NCI-H2081 treated with DMSO at 0.1 percent for 48 hours (cell line): Measurements from ENCODE around the gene ZMYM4.
"Not testable (repeated sequence)": the region's sequence is repeated elsewhere in the genome, so short reads cannot be mapped to it uniquely, and the experiment has no call there.

Source experiments
- DNase-seq: peaks from one replicate; lab custom pipeline; 2025; lab: John Stamatoyannopoulos, UW

Gene ZMYM4

DNA sequence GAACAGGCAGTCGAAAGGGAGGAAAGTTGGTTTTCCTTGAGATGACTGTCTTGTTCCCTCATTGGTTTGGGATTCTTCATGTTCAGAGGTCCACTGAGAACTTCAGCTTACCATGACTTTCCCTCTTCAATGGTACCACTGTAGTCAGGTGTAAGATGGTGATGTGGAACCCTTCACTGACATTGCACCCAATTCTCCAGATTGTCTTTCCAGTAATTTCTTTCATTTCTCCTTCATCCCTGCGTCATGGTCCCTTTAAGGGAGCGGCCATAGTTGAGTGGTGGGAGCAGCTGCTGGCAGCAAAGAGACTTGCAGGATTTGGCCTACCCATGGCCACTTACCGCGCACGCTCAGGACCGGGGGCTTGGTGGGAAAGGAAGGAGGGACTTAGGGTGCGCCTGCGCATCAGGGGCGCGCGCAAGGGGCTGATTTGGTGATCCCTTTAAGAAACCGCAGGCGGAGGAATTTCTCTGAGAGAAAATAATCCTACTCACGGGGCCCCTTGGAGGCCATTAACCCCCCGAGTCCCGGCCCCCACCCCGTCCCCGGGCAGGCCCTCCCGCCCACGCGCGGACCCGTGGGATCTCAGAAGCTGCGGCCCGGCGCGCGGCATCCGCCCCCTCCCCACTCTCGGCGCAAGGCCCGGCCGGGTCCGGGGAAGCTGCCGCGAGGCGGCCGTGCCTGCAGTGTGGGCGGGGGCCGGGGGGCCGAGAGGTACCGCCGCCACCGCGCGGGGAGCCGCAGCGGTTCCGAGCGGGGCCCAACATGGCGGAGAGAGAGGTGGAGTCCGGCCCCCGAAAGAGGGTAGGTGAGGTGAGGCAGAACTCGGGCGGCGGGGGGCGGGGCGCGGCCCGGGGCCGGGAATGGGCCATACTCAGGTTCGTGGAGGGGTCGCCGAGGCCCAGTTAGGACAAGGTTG lies at the start of gene ZMYM4:
Gene ZMYM4 (plus strand): TSS at position 428 of the 919 bp plus-strand sequence. CDS start 338 bp downstream, at position 766.
- DNase-seq: peak; percentile 83

DNA sequence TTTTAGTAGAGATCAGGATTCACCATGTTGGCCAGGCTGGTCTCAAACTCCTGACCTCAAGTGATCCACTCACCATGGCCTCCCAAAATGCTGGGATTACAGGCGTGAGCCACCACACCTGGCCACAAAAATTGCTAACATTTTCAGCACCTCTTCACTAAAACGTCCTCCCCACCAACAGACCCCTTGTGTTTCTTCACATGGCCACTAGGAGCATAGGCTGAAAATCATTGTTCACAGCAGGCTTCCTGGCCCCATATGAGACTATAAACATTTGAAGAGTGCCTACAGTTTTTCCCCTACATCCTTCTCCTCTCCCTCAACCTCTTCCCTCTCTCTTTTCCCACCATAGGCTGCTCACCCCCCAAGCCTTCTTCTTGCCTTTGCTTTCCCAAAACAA lies 47.5 kb upstream of the ZMYM4 start:
- DNase-seq: no peak

DNA sequence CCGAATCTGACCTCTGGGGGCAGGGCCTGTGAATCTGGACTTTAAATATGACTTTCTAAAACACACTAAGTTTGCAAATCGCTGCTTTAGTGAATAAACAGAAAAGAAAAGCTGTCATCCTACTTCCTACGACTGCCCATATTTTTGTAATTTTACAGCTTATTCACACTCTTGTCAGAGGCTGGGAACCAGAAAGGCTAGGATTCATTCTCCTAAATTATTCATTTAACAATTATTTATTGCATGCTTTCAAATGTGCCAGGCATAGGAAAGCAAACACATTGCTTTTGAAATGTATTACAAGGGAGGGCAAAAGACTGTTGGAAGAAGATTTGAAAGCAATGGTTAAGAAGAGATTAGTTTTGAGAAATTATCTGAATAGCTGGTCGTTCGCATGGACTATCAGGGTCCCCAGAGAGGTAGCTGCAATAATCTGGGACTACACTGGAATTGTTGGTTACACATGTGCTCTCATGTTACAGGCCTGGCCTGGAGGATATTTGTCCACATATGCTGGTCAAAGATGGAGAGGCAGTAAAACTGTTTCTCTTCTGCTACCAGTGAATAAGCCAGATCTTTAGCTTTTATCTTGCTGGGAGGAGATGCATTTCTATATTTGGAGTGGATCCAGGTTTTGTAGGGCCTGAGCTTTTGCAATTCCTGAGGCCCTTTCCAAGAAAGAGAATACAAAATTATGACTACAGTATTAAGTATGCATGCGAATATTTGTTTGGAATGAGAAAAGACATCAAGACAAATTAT lies 46.0 kb upstream of the ZMYM4 start:
- no peak for DNase-seq

DNA sequence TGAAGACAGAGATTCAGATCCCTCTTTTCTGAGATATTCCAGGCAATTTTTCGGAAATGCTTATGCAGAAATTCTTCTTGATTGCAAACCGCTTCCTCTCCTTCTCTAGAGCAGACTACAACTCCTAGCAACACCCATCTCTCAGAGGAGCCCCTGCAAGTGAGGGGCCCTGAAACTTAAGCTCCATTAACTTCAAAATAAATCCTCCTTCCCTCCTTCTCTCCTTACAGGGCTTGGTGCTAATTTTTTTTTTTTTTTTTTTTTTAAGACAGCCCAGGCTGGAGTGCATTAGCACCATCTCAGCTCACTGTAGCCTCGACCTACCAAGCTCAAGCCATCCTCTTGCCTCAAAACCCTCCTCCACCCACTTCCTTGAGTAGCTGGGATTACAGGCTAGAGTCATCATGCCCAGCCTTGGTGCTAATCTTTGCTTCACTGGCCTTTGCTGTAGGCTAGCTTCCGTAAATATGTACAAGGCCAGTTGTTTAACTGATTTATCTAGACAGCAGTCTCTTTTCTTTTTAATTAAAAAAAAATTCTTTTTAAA lies 45.4 kb upstream of the ZMYM4 start:
- DNase-seq: no peak

DNA sequence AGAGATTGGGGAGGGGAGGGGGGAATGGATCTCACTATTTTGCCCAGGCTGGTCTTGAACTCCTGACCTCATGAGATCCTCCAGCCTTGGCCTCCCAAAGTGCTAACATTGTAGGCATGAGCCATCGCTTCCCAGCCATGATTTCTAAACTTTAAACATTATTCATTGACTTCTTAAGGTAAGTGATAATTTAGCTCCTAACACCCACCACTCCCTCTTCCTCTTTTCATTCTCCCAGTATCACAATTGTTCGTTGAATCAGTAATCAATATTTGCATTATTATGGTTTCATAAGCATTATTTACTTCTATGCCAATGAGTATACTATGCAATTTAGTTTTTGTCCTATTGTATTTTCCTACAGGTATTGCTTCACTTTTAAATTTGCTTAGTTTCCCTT lies 42.0 kb upstream of the ZMYM4 start:
- no peak for DNase-seq

DNA sequence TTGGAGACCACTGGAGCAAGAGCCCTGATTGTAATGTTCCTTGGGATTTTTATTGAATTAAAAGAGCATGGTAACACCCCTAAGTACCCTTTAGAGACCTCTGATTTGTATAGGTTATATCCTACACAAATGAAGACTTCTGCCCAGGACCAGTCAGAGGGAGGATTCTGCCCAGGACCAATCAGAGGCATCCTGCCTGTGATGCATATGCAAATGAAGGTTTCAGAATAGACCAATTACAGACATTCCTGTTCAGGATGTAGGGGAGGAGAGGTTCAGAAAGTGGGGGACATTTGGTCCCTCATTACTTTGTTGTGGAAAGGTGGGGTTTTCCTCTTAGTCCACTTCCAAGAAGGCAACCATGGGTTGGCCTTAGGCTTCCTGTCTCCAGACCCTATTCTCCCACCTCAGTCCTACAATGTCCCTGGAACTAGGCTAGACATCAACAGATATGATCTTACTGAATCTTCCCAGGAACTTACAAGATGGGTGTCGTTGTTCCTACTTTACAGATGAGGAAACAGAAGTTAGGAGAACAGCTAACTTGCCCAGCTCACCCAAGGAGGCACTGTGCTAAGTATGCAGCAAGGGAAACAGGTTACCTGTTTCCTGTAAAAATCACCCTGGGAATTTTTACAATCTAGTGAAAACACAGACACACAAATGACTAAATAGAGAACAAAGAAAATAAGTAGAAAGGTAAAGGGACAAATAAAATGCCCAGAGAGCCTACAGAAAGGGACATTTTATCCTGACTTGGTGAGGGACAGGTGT lies 38.7 kb upstream of the ZMYM4 start:
- no peak for DNase-seq

DNA sequence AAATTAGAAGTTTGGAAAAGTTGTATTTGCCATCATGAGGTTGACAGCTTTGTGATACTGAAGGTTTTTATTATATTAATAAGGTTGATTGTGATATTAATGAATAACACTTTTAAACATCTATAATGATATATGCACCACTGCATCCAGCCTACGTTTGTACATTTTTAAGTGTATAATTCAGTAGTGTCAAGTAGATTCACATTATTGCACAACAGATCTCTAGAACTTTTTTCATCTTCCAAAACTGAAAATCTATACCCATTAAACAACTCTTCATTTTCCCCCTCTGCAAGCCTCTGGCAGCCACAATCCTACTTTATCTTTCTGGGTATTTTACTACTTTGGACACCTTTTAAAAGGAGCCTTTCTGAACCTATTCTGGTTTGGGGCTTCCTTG lies 37.2 kb upstream of the ZMYM4 start:
- DNase-seq: no peak

DNA sequence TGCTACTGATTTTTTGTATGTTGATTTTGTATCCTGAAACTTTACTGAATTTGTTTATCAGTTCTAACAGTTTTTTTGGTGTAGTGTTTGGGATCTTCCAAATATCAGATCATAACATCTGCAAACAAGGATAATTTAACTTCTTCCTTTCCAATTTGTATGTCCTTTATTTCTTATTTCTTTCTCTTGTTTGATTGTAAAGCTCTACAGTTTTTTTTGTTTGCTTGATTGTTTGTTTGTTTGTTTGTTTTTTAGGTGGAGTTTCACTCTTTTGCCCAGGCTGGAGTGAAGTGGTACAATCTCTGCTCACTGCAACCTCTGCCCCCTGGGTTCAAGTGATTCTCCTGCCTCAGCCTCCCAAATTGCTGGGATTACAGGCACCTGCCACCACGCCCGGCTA lies 31.7 kb upstream of the ZMYM4 start:
- DNase-seq: not testable (repeated sequence)

DNA sequence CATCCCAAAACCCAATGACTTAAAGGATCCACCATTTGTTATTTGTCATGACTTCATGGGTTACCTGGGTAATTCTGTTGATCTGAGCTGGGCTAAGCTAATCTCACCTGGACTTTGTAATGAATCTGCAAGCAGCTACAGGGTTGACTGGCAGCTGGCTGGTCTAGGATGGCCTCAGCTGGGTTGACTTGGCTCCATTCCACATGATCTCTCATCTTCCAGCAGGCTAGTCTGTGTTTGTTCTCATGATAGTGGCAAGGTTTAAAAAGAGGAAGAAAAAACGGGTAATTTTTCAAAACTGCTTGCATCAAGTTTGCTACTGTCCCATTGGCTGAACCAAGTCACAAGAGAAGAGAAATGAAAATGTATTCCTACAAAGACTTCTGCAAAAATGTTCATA lies 24.8 kb upstream of the ZMYM4 start:
- no peak for DNase-seq

DNA sequence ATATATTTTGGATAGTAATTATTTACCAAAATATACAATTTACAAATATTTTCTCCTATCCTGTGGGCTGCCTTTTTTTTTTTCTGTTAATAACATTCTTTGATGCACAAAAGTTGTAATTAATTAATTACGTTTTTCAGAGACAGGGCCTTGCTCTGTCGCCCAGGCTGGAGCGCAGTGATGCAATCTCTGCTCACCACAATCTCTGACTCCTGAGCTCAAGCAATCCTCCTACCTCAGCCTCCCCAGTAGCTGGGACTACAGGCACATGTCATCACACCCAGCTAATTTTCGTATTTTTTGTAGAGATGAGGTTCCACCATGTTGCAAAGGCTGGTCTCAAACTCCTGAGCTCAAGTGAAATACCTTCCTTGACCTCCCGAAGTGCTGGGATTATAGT lies 21.3 kb upstream of the ZMYM4 start:
- no peak for DNase-seq

DNA sequence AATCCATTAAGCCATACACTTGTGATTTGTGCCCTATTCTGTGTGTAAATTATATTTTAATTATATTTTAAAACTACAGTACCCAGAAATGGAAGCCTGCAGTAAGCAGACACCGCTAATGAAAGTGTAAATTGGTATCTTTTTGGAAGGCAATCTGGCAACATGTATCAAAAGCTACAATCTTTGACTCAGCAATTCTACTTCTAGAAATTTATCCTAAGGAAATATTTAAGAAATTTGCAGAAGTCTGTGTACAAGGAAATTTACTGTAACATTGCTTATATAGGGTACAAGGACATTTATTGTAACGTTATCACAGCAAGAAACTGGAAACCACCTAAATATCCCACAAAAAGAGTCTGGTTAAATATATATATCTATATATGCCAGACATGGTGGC lies 14.6 kb upstream of the ZMYM4 start:
- DNase-seq: no peak

DNA sequence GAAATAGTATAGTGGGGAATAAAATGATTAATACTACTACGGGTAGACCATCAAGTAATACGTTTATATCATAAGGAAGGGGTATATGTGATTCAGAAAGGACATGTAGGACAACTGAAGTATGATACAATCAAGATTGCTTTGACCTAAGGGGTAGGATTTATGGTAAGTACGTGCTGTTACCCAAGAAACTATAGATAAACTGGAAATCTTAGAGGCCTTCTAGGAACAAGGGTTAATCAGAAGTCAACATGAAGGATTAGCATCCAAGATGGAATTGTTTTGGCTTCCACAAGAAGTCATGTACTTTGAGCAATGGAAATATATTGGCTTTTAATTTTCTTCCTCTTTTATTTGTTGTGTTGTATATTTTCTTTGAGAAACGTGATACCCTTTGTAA lies 13.2 kb upstream of the ZMYM4 start:
- no peak for DNase-seq

DNA sequence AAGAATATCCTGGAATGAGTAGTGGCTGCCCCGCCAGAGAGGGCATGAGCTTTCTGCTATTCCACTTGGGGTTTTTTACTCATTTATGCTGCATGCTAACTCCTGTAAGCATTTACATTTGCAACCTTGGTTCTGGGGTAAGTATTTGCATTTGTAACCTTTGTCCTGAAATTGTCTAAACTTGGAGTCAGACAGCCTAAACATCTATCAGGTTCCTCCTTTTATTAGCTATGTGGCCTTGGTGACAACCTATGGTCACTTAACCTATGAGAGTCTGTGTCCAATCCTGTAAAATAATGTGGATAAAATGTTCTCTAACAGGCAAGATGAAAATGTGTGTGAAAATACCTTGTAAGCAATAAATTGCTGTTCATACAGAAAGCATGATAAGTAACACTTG lies 8.9 kb upstream of the ZMYM4 start:
- no peak for DNase-seq

DNA sequence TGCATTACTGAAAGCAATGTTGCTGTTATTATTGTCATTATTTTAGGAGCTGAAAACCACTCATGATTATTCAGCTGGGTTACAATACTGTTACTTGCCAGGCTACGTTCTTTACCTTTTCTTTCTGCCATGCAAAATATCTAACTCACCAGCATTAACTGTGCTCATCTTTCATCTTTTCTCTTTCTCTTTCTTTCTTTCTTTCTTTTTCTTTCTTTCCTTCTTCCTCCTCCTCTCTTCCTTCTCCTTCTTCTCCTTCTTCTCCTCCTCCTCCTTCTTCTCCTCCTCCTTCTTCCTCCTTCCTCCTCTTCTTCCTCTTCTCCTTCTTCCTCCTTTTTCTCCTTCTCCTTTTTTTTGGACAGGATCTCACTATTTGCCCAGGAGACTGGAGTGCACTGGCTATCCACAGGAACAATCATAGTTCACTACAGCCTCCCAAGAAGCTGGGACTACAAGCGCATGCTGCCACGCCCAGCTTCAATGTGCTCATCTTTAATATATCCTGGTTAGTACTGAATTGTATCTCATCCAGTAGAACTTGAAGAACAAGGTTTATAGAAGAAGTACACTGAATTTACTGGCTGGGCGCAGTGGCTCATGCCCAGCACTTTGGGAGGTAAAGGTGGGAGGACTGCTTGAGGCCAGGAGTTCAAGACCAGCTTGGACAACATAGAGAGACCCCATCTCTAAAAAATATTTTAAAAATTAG lies 6.9 kb upstream of the ZMYM4 start:
- DNase-seq: no peak

DNA sequence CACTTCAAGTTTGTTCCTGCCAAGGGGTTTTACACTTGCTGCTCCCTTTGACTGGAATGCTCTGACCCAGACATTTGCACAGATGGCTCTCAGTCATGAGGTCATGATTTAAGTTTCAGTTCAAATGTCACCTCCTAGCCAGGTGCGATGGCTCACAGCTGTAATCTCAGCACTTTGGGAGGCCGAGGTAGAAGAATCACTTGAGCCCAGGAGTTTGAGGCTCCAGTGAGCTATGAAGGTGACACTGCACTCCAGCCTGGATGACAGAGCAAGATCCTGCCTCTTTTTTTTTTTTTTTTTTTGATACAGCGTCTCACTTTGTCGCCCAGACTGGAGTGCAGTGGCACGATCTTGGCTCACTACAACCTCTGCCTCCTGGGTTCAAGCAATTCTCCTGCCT lies 4.5 kb upstream of the ZMYM4 start:
- no peak for DNase-seq

DNA sequence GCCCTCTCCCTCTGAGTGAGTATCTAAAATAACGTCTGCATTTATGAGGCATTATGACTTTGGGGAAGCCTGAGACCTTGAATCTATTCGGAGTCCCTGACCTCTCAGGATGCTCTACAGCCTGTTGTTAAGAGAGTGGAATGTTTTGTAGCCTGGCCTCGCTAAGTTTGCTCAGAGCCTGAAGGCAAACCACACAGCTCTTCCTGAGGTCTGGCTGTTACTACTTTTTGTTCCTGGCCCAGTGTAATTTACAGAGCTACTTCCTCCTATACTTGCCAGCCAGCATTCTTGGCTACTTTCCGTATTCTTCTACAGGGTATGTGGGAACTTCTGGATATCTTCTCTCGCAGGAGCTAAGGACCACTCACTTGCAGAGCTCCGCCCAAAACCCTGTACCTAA lies 3.6 kb upstream of the ZMYM4 start:
- no peak for DNase-seq

DNA sequence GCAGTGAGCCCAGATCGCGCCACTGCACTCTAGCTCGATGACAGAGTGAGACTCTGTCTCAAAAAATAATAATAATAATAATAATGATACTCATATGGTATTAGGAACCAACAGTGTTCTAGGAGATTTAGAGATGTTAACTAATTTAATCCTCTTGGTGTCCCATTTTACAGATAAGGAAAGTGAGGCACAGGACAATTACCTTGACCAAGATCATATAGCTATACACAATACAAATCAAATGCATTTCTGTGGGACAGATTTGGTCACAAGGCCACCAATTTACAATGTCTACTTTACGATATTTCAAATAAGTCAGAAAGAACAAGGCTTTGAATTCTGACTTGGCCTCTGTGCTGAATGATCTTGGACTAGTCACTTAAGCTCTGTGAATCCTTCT lies 2.2 kb upstream of the ZMYM4 start:
- no peak for DNase-seq

DNA sequence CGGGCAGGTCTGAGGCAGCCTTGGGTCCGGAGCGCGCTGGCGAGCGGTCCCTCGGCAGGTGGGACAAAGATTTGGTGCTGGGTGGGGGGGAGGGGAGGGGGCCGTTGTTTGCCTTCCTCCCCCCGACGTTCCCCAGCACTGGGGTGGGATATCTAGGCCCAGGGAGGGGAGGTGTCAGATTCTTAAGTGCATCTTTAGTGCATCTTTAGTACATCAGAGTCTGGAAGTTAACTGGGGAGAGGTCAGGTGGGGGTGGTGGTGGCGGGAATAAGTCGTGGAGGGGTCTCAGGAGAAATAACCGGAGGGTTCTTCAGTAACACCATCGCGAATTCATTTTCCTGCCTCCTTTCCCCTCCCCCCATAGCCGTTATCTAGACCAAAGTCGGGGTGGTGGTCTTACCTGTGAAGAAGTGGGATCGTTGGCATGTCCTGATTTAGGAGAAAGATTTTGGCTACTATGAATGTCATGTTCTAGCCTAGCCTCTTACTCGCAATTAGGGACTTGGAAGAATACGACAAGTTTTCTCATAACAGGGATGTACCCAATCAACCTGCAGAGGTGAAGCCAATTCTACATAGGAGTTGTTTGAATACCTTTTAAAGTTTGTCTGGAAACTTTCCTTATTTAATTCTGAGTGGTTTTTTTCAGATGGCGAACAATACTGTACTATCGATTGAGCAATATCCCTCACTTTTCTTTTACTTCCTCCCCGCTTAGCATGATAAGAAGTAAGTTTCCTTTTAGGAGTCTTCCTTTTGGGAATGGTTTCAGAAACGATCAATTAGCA lies 886 bp downstream of the ZMYM4 start:
- DNase-seq: no peak

DNA sequence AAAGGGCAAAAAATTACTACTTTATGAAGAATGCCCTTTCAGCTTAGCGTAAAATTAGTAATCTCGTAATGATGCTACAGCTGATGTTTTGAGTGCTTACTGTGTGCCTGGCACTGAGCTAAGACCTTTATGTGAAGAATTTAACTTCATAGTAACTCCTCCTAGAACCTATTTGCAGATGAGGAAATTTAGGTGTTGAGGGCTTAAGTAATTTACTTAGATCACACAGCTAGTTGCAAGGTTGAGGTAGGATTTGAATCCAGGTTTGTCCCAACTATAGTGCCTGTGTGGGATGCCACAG lies 1.4 kb downstream of the ZMYM4 start:
- DNase-seq: no peak

DNA sequence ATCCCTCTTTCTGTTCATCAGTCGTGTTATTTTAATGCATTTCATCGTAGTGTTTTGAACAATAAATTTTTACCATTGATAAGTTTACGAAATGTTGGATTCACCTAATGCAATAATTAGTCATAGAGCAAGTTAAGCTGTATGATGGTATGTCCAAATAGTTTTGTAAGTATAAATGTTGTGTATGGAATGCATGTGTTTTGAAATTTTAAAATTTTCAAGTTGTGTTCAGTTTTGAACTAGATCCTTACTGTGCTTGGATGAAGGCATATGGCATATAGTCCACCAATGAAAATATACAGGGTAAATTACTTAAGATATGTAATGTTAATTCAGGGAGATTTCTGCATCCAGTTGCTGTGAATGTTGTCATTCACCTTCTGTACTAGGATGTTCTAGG lies 2.3 kb downstream of the ZMYM4 start:
- DNase-seq: no peak

DNA sequence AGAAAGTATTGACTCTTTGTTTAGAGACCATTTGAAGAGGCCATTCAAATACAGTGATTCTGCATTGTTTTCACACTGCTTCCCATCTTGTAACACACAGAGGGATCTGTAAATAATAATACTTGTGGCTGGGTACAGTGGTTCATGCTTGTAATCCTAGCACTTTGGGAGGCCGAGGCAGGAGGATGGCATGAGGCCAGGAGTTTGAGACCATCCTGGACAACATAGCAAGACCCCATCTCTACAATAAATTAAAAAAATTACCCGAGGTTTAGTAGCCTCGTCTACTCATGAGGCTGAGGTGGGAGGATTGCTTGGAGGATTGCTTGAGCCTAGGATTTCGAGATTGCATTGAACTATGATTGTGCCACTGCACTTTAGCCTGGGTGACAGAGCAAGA lies 5.7 kb downstream of the ZMYM4 start:
- no peak for DNase-seq
